Measurements from ENCODE around the gene GPC4. TPM values are rescaled to one million over a fixed set of nuclear protein-coding genes. Genes with fewer than 3 reads are reported as not detected.

GPC4 gene
- 12.4 TPM for polyA plus RNA-seq
- long read RNA-seq, donor 1, full-length matches to known transcripts, result 3 of 3 reads
- long read RNA-seq, donor 1, partial matches to known transcripts, result 0 of 3 reads
- long read RNA-seq, donor 1, other reads (novel, unspliced or antisense), result 0 of 3 reads
- long read RNA-seq, donor 2, full-length matches to known transcripts, result 7 of 7 reads
- long read RNA-seq, donor 2, partial matches to known transcripts, result 0 of 7 reads
- long read RNA-seq, donor 2, other reads (novel, unspliced or antisense), result 0 of 7 reads
- long read RNA-seq, donor 3, full-length matches to known transcripts, result 3 of 3 reads
- long read RNA-seq, donor 3, partial matches to known transcripts, result 0 of 3 reads
- long read RNA-seq, donor 3, other reads (novel, unspliced or antisense), result 0 of 3 reads
- long read RNA-seq, donor 4, result 0 reads
- long read RNA-seq, donor 5, full-length matches to known transcripts, result 5 of 5 reads
- long read RNA-seq, donor 5, partial matches to known transcripts, result 0 of 5 reads
- long read RNA-seq, donor 5, other reads (novel, unspliced or antisense), result 0 of 5 reads
- long read RNA-seq, donor 6, full-length matches to known transcripts, result 3 of 3 reads
- long read RNA-seq, donor 6, partial matches to known transcripts, result 0 of 3 reads
- long read RNA-seq, donor 6, other reads (novel, unspliced or antisense), result 0 of 3 reads
- long read RNA-seq, donor 7, full-length matches to known transcripts, result 2 of 2 reads
- long read RNA-seq, donor 7, partial matches to known transcripts, result 0 of 2 reads
- long read RNA-seq, donor 7, other reads (novel, unspliced or antisense), result 0 of 2 reads
- long read RNA-seq, donor 8, full-length matches to known transcripts, result 2 of 2 reads
- long read RNA-seq, donor 8, partial matches to known transcripts, result 0 of 2 reads
- long read RNA-seq, donor 8, other reads (novel, unspliced or antisense), result 0 of 2 reads
- long read RNA-seq, donor 9, full-length matches to known transcripts, result 2 of 2 reads
- long read RNA-seq, donor 9, partial matches to known transcripts, result 0 of 2 reads
- long read RNA-seq, donor 9, other reads (novel, unspliced or antisense), result 0 of 2 reads
- long read RNA-seq, donor 10, full-length matches to known transcripts, result 4 of 4 reads
- long read RNA-seq, donor 10, partial matches to known transcripts, result 0 of 4 reads
- long read RNA-seq, donor 10, other reads (novel, unspliced or antisense), result 0 of 4 reads
- long read RNA-seq, donor 11, full-length matches to known transcripts, result 3 of 3 reads
- long read RNA-seq, donor 11, partial matches to known transcripts, result 0 of 3 reads
- long read RNA-seq, donor 11, other reads (novel, unspliced or antisense), result 0 of 3 reads

DNA sequence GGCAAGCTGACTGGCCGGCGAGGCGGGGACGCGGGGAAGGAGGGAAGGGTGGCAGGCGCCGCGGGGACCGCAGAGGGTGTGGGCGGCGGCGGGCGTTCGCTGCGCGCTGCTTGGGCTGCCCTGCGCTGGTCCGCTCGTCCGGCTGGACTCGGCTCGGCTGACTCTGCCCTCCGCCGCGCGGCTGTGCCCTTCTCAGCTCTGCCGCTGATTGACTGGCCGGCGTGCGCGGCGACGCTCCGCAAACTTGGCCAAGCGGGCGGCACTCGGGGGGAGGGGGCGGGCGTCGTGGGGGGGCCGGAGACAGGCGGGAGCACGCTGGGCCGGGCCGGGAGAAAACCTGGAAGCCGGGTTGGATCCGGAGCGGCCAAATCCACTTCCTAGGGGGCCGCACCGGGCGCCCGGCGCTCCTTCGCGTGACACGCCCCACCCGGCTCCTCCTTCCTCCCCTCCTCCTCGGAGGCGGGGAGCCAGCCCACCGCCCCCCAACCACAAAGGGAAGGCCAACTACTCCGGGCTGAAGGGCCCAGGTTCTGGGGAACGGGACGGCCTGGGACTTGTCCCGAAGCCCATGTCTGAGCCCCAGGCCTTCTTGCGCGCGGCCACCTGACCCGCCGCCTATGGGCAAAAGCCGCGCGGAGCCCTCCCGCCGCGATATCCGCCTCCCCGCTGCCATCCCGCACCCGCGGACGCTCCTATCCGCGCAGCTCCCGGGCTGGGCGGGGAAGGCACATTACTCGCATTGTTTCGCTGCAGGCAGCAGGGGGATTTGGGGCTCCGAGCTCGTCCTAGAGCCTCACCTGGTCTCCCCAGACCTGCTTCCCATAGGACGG is at the start of gene GPC4:
TSS of gene GPC4 (minus strand) at position 214 of the 830 bp plus-strand sequence. CDS start 524 bp downstream, outside the sequence.
- no peaks in the 10 kb centered on the region for H3K36me3 ChIP-seq (ENCODE audit: control insufficient read depth, insufficient read depth, low read length)
- peaks cover 20% of the 10 kb centered on the region for H3K27me3 ChIP-seq (ENCODE audit: control insufficient read depth, insufficient read depth, low read length)
- WGBS (ENCODE audit: insufficient coverage, low lambda C conversion rate), result no CpG with 5 or more reads among the region's 90 CpGs
- no peaks in the 10 kb centered on the region for H3K9me3 ChIP-seq (ENCODE audit: control insufficient read depth, low read depth, low read length)
- DNase-seq, result peak; percentile 34 to 61
- H3K27ac ChIP-seq (ENCODE audit: low read length), result peak within 1 kb of the TSS; percentile 40
- H3K4me1 ChIP-seq (ENCODE audit: control insufficient read depth, insufficient read depth, low read length), result no peaks in the 10 kb centered on the region
- peak within 1 kb of the TSS; percentile 58 for H3K4me3 ChIP-seq (ENCODE audit: low read length)

- WGBS (ENCODE audit: insufficient coverage, low lambda C conversion rate), result no CpG with 5 or more reads among the region's 2 CpGs
- Histone ChIP-seq H3K36me3 (ENCODE audit: control insufficient read depth, insufficient read depth, low read length) (no peaks in the 10 kb centered on the region), H3K27me3 (ENCODE audit: control insufficient read depth, insufficient read depth, low read length) (no peaks in the 10 kb centered on the region), H3K9me3 (ENCODE audit: control insufficient read depth, low read depth, low read length) (no peaks in the 10 kb centered on the region), H3K27ac (ENCODE audit: low read length) (no peak overlapping the region), H3K4me3 (ENCODE audit: low read length) (no peak overlapping the region), H3K4me1 (ENCODE audit: control insufficient read depth, insufficient read depth, low read length) (no peaks in the 10 kb centered on the region)
- no peak for DNase-seq
Observed at GRCh38 chrX:133461231-133461630, 45.9 kb upstream of the GPC4 start.

DNA sequence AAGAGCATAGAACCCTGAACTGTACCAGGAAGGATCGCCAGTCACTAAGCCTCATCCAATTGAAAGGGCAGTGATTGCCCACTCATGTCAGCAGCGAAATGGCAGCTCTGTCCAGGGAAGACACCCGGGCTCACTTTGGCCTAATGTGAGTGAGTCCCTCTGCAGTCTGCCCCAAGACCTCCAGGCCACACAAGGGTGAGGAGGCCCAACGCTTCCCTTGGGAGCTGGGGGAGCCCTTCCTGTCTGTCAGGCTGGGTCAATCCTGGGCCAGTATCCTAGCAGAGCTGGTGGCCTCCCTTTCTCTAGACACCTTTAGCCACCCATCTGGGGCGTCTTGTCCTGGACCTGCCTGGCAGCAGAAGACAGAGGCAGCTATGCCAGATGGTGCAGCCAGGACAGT is 39.6 kb upstream of the GPC4 start:
- H3K4me1 ChIP-seq (ENCODE audit: control insufficient read depth, insufficient read depth, low read length), result no peaks in the 10 kb centered on the region
- no peaks in the 10 kb centered on the region for H3K9me3 ChIP-seq (ENCODE audit: control insufficient read depth, low read depth, low read length)
- H3K27ac ChIP-seq (ENCODE audit: low read length), result no peak overlapping the region
- no peak for DNase-seq
- no peak overlapping the region for H3K4me3 ChIP-seq (ENCODE audit: low read length)
- no peaks in the 10 kb centered on the region for H3K36me3 ChIP-seq (ENCODE audit: control insufficient read depth, insufficient read depth, low read length)
- WGBS (ENCODE audit: insufficient coverage, low lambda C conversion rate), result no CpG with 5 or more reads among the region's 5 CpGs
- H3K27me3 ChIP-seq (ENCODE audit: control insufficient read depth, insufficient read depth, low read length), result no peaks in the 10 kb centered on the region

DNA sequence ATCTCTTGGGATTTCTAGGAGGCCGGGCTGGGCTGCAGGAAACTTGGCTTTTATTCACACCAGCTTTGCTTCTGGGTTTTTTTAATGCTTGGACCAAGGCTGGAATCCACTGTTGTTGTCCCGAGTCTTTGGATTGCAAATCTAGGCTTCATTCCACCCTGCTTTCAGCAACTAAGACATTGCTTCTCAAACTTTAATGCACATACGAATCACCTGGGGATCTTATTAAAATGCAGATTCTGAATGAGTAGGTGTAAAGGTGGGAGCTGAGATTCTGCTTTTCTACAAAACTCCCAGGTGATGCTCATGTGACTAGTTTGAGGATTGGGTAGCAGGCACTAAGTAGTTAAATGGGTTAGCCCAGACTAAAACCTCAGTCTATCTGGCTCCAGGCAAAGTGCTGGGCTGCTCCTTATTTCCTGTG is 39.2 kb upstream of the GPC4 start:
- WGBS (ENCODE audit: insufficient coverage, low lambda C conversion rate), result no CpG with 5 or more reads among the region's 3 CpGs
- H3K4me3 ChIP-seq (ENCODE audit: low read length), result no peak overlapping the region
- DNase-seq, result no peak

DNA sequence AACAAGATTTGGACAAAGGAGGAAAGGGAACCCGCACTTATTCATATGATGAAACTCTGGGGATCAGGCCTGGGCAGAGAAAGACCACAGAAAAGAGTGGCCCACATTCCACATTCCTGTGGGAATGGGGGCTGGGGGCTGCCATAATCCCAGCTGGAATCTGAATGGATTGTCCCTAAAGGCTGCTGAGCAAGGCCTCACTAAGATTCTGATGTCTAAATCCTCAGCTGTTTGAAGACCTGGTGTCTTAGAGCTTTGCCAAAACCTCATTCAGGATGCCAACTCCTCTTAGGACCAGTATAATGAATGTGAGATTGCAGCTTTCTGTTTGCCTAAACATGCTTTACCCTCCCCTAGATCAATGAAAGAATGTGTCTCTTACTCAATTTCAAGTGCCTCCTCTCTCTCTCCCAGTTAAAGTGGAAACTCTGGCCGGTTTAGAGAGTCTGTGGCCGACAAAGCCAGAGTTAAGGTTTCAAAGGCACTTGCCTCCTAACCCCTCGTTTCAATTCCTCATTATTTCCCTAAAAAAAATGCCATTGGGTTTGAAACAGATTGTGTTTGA is 33.3 kb upstream of the GPC4 start:
- Histone ChIP-seq H3K27ac (ENCODE audit: low read length) (no peak overlapping the region), H3K9me3 (ENCODE audit: control insufficient read depth, low read depth, low read length) (no peaks in the 10 kb centered on the region), H3K4me3 (ENCODE audit: low read length) (no peak overlapping the region), H3K27me3 (ENCODE audit: control insufficient read depth, insufficient read depth, low read length) (no peaks in the 10 kb centered on the region), H3K4me1 (ENCODE audit: control insufficient read depth, insufficient read depth, low read length) (no peaks in the 10 kb centered on the region), H3K36me3 (ENCODE audit: control insufficient read depth, insufficient read depth, low read length) (no peaks in the 10 kb centered on the region)
- DNase-seq, result no peak
- WGBS (ENCODE audit: insufficient coverage, low lambda C conversion rate), result no CpG with 5 or more reads among the region's 4 CpGs

More for the DNA sequence above, 39.2 kb upstream of the GPC4 start:
- Histone ChIP-seq H3K9me3 (ENCODE audit: control insufficient read depth, low read depth, low read length) (no peaks in the 10 kb centered on the region), H3K27ac (ENCODE audit: low read length) (no peak overlapping the region), H3K4me1 (ENCODE audit: control insufficient read depth, insufficient read depth, low read length) (no peaks in the 10 kb centered on the region), H3K27me3 (ENCODE audit: control insufficient read depth, insufficient read depth, low read length) (no peaks in the 10 kb centered on the region), H3K36me3 (ENCODE audit: control insufficient read depth, insufficient read depth, low read length) (no peaks in the 10 kb centered on the region)

GRCh38 chrX:133444952-133445831 is 29.9 kb upstream of the GPC4 start:
- H3K27ac ChIP-seq (ENCODE audit: low read length), result no peak overlapping the region
- no CpG with 5 or more reads among the region's 16 CpGs for WGBS (ENCODE audit: insufficient coverage, low lambda C conversion rate)
- H3K9me3 ChIP-seq (ENCODE audit: control insufficient read depth, low read depth, low read length), result no peaks in the 10 kb centered on the region
- H3K4me3 ChIP-seq (ENCODE audit: low read length), result peak overlapping the region; percentile 39
- no peaks in the 10 kb centered on the region for H3K4me1 ChIP-seq (ENCODE audit: control insufficient read depth, insufficient read depth, low read length)
- no peaks in the 10 kb centered on the region for H3K27me3 ChIP-seq (ENCODE audit: control insufficient read depth, insufficient read depth, low read length)
- no peaks in the 10 kb centered on the region for H3K36me3 ChIP-seq (ENCODE audit: control insufficient read depth, insufficient read depth, low read length)
- peak in 1 of 2 donors; percentile 60 for DNase-seq

- no peaks in the 10 kb centered on the region for H3K36me3 ChIP-seq (ENCODE audit: control insufficient read depth, insufficient read depth, low read length)
- no CpG with 5 or more reads among the region's 3 CpGs for WGBS (ENCODE audit: insufficient coverage, low lambda C conversion rate)
Observed at GRCh38 chrX:133444196-133444595, 28.9 kb upstream of the GPC4 start.

GRCh38 chrX:133440797-133441163 is 25.5 kb upstream of the GPC4 start:
- no peaks in the 10 kb centered on the region for H3K4me1 ChIP-seq (ENCODE audit: control insufficient read depth, insufficient read depth, low read length)
- no peaks in the 10 kb centered on the region for H3K36me3 ChIP-seq (ENCODE audit: control insufficient read depth, insufficient read depth, low read length)
- no CpG with 5 or more reads among the region's 7 CpGs for WGBS (ENCODE audit: insufficient coverage, low lambda C conversion rate)

More at GRCh38 chrX:133444196-133444595, 28.9 kb upstream of the GPC4 start:
- DNase-seq, result no peak
- H3K27ac ChIP-seq (ENCODE audit: low read length), result no peak overlapping the region
- no peak overlapping the region for H3K4me3 ChIP-seq (ENCODE audit: low read length)
- H3K9me3 ChIP-seq (ENCODE audit: control insufficient read depth, low read depth, low read length), result no peaks in the 10 kb centered on the region
- H3K27me3 ChIP-seq (ENCODE audit: control insufficient read depth, insufficient read depth, low read length), result no peaks in the 10 kb centered on the region
- H3K4me1 ChIP-seq (ENCODE audit: control insufficient read depth, insufficient read depth, low read length), result no peaks in the 10 kb centered on the region

More at GRCh38 chrX:133440797-133441163, 25.5 kb upstream of the GPC4 start:
- Histone ChIP-seq H3K27me3 (ENCODE audit: control insufficient read depth, insufficient read depth, low read length) (no peaks in the 10 kb centered on the region), H3K27ac (ENCODE audit: low read length) (no peak overlapping the region), H3K9me3 (ENCODE audit: control insufficient read depth, low read depth, low read length) (no peaks in the 10 kb centered on the region), H3K4me3 (ENCODE audit: low read length) (no peak overlapping the region)
- no peak for DNase-seq
